GM21619 (cell line): Measurements from ENCODE around the gene DIS3L2.
"Not testable (repeated sequence)": the region's sequence is repeated elsewhere in the genome, so short reads cannot be mapped to it uniquely, and the experiment has no call there.

ENCODE experiments used
- ATAC-seq: cut with Tn5 transposase; IDR thresholded peaks from one replicate; pipeline ENCODE4 v1.9.1; 2021; ENCODE audit not compliant: unreplicated experiment

Gene DIS3L2

GRCh38 chr2:232330068-232330999, 368.8 kb downstream of the DIS3L2 start:
- ATAC-seq = no peak

DNA sequence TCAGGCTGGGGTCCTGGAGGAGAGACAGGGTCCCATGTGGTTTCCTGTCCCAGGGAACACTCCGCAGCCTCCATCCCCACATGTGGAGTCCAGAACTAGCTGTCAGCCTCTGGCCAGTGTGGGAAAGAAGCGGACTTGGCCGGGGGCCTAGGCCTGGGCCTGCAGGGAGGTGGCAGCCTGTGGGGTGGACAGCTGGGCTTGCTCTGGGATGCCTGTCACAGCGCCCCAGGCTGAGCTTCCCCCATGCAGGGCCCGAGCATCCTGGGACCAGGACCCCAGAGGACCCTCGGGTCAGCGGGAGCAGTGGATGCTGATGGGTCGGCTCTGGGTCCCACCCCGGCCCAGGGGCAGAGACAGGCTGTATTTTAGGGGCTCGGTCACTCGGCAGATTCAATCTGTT, 369.5 kb downstream of the DIS3L2 start:
- ATAC-seq = not testable (repeated sequence)

DNA sequence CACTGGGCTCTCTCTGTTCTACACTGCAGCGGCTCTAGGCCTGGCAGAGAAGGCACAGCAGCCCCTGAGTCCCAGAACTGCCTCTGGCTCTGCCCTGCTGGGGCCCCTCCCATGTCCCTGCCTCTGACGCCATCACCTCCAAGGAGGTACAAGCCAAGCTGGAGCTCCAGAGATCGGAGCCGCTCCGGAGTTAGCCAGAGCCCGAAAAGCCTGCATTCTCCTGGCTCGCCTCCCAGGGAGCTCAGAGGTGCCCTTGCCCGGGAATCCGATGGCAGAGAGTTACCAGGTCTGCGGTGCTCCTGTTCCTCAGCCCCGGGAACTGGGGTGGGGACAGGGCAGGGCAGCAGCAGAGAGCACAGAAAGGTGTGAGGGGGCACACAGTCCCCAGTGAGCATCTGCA, 370.1 kb downstream of the DIS3L2 start:
- ATAC-seq = not testable (repeated sequence)

- not testable (repeated sequence) for ATAC-seq
Measured at GRCh38 chr2:232332244-232332939, 370.9 kb downstream of the DIS3L2 start.

GRCh38 chr2:232332940-232333259, 371.4 kb downstream of the DIS3L2 start:
- ATAC-seq = no peak

DNA sequence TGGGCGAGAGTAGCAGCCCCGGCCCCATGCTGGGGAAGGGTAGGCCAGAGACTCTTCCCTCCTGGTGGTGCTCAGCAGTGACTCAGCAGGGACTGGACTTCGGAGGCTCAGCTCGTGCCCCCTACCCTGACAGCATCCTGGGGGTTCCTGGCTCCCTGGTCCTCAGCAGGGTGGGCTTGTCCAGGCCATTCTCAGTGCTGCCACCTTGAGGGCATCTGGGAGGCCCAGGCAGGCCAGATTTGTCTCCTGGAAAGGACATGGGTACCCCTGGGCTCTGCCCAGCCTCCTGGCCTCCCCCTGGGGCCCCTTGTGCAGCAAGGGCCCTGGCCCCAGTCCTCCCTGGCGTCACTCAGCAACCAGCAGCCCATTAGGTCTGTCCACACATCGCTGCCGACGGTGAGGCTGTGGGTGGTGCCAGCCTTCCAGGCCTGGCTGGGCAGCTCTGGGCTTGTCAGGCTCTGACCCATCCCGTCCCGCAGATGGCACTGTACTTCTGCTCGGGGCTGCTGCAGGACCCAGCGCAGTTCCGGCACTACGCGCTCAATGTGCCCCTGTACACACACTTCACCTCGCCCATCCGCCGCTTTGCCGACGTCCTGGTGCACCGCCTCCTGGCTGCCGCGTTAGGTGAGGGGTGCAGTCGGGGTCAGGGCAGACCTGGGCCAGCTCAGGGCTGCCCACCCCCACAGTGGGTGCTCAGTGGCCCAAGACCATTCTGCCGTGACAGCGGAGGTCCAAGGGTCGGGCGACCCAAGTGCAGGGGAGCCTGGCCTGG, 372.0 kb downstream of the DIS3L2 start:
- no peak for ATAC-seq

DNA sequence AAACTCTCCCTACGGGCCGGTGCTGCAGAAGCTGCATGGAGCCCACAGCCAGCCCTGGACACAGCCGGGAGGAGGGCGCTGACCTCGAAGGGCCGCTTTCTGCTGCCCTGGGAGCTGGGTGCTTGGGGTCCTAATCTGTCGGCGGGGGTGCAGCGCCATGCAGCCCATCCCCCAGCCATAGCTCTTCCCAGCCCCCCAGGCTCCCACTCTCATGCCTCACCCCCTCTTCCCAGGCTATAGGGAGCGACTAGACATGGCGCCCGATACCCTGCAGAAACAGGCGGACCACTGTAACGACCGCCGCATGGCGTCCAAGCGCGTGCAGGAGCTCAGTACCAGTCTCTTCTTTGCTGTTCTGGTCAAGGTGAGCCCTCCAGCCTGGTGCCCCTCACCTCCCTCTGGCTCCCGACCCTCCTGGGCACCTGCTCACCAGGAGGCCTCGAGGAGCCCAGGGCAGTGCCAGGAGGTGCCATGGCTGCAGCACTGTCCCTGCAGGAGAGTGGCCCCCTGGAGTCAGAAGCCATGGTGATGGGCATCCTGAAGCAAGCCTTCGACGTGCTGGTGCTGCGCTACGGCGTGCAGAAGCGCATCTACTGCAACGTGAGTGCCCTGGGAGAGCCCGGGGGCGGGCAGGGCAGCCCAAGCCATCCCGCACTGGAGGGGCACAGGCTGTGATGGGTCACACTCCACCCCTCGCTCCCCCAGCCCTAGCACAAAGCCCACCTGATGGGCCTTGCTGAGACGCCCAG, 372.8 kb downstream of the DIS3L2 start:
- not testable (repeated sequence) for ATAC-seq

GRCh38 chr2:232334885-232335205, 373.3 kb downstream of the DIS3L2 start:
- not testable (repeated sequence) for ATAC-seq

GRCh38 chr2:232335206-232335858, 373.8 kb downstream of the DIS3L2 start:
- not testable (repeated sequence) for ATAC-seq

- ATAC-seq = no peak
Measured at GRCh38 chr2:232335859-232336215, 374.3 kb downstream of the DIS3L2 start.

DNA sequence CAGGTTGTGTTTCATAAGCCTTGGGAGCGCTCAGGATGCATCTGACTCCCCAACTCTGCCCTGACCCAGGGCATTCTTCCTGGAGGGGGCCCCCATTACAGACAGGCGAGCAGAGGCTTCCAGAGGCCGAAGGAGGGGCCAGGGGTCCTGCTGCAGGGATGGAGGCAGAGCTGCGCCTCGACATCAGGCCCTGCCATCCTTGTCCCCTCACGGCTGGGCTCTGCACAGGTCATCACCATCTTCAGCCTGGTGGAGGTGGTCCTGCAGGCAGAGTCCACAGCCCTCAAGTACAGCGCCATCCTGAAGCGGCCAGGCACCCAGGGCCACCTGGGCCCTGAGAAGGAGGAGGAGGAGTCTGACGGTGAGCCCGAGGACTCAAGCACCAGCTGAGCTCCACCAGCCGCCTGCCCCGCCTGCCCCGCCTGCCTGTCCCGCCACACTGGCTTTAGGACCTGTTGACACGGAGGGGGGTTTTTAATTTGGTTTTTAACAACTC, 374.8 kb downstream of the DIS3L2 start:
- no peak for ATAC-seq

DNA sequence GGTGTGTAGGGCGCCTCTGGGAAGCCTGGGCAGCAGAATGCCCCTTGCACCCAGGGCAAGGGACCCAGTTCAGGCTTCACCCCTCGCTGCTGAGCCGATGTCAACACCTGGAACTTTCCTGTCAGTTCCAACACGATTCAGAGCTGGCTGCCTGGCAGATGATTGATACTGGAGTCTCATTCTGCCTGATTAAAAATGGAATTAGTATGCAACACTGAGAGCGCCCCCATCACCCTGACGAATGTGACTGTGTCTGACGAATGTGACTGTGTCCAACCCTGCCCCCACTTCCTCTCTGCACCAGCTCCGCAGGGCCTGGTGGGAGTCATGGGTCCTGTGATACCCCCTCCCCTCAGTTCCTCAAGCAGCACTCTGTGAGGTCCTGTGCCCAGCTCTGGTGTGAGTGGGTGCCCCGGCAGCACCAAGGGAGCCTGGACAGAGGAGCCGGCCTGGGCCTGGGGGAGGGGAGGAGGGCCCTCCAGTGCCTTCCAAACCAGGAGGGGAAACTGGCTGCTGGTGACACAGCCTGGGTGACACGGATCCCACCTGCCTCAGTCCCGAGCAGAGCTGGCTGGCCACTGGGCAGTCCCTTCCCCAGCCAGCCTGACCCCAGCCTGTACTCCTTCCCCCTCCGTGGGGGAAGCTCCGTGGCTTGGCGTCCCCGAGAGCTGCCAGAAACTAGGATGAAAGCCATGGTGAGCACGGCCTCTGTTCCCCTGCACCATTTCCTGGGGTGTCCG, 375.6 kb downstream of the DIS3L2 start:
- no peak for ATAC-seq

GRCh38 chr2:232338094-232338758, 376.7 kb downstream of the DIS3L2 start:
- not testable (repeated sequence) for ATAC-seq

GRCh38 chr2:232338759-232339106, 377.2 kb downstream of the DIS3L2 start:
- no peak for ATAC-seq

DNA sequence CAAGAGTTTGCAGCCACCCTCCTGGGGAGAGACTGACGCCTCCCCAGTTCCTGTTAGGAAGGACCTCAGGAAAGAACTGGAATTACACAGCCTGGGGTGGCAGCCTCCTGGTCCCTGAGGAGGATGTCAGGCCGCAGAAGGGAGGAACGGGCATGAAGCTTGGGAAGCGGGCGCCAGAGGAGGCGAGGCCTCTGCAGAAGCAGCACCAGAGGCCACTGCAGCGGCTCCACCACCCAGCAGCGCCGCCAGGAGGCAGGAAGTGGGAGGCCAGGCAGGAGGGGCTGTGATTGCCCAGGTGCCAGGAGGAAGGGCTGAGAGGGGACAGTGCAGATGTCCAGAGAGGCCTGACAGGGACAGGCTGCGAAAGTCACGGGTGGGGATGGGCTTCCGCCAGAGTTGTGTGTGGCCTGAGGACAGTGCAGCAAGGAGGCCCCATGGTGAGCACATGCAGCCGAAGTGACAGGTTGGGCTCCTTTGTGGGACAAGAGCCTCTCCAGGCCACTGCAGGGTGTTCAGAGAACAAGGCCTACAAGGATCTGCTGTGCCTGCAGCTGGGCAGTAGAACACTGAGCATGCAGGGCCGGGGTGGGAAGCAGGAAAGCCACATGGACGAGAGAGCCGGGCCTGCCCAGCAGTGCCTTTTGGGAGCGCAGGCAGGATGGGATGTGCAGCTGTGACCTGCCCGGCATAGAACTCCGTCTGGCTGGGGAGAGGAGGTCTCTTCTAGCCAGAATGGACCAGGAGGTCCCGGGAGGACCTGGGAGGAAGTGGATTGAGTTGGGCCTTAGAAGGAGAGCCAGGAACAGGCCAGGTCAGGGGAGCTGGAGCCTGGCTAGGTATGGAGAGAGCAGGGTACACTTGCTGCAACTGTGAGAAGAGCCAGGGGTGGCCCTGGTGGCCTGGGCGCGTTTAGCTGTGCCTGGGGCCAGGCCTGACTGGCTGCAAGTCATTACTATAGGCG, 377.9 kb downstream of the DIS3L2 start:
- no peak for ATAC-seq

DNA sequence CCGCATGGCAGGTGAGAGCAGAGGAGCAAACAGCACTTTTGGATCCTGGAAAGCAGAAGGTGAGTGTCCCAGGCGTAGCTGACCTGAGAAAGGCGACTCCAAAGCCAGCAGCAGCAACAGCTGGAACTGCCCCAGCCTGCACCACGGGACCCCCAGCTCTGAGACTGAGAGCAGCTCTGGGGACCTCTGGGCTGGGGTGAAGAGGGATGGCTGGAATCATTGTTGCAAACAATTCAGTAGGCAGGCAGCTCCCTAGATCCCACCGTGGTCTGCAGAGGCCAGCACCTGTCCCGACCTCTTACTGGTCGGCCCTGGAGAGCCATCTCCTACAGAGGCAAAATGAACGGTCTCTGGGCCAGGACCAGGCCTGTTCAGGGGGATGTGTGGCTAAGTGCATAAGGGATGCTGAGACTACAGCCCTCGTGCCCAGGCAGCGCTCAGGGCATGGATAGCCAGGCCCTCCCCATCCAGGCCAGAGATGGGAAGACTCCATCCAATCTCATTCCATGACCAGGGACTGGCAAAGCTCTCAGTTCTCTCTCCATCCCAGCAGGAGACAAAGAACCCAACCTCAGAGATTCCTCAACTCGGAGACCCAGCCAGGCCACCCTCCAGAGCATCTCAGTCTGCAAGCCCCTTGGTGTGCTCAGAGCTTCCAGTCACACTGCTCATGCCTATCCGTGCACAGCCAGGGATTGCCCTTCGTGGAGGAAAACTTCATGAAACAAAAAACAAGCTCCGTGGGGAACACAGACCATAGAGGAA, 378.8 kb downstream of the DIS3L2 start:
- no peak for ATAC-seq

GRCh38 chr2:232341061-232341738, 379.7 kb downstream of the DIS3L2 start:
- no peak for ATAC-seq
